Measurements from ENCODE around the gene RXRA. TPM values are rescaled to one million over a fixed set of nuclear protein-coding genes. Genes with fewer than 3 reads are reported as not detected.

Gene RXRA
- polyA plus RNA-seq, 1 of the 3 experiments (the other 2 are of a cell fraction), result 7.6 TPM

GRCh38 chr9:134350416-134350994 is 24.2 kb downstream of the RXRA start:
- Histone ChIP-seq H3K79me2 (ENCODE audit: insufficient read depth) (peaks cover 25% of the 10 kb centered on the region), H3K4me1 (ENCODE audit: control insufficient read depth in 1 of 2, insufficient read depth in 2 of 2, low read depth in 1 of 2, low read length in 1 of 2) (peaks cover 0 to 91% of the 10 kb centered on the region in 2 experiments; a peak in 1 of 4 replicates), H3K9me3 (no peaks in the 10 kb centered on the region), H2AFZ (ENCODE audit: low read depth) (no peak overlapping the region), H3K4me3 (ENCODE audit: low read depth in 2 of 2, low read length in 1 of 2) (no peak overlapping the region; a peak in 1 of 4 replicates), H3K9ac (no peak overlapping the region), H3K27me3 (ENCODE audit: insufficient read depth) (no peaks in the 10 kb centered on the region), H3F3A (replicated peaks; ENCODE audit: insufficient read depth) (no peaks in the 10 kb centered on the region), H3K36me3 (replicated peaks in 1 of 2; ENCODE audit: control insufficient read depth in 1 of 2, insufficient read depth in 2 of 2, low read length in 1 of 2) (no peaks in the 10 kb centered on the region), H3K27ac (ENCODE audit: low read depth in 2 of 2, low read length in 1 of 2) (peak overlapping the region in 1 of 2 experiments; percentile 94; a peak in 2 of 4 replicates), H3K9me2 (no peaks in the 10 kb centered on the region), H4K20me1 (ENCODE audit: insufficient read depth) (peaks cover 97% of the 10 kb centered on the region), H3K4me2 (no peak overlapping the region)
- TF ChIP-seq GABPA (IDR thresholded peaks at IDR 0.05; ENCODE audit: low read depth), result no peak
- no peak for TF ChIP-seq RAD21 (IDR thresholded peaks at IDR 0.05; ENCODE audit: low read length)
- no peak for TF ChIP-seq POLR2AphosphoS5 (IDR thresholded peaks at IDR 0.05; ENCODE audit: low read depth, low read length)
- no peak for TF ChIP-seq CTCF (IDR thresholded peaks at IDR 0.05)
- TF ChIP-seq GATA2 (CRISPR knock-in tag; IDR thresholded peaks at IDR 0.05), result no peak
- no peak for TF ChIP-seq NFIC (IDR thresholded peaks at IDR 0.05; ENCODE audit: borderline replicate concordance)
- no peak for TF ChIP-seq JUND (IDR thresholded peaks at IDR 0.05)
- no peak for TF ChIP-seq FOSL2 (IDR thresholded peaks at IDR 0.05; ENCODE audit: borderline replicate concordance, low read depth)
- no peak for TF ChIP-seq PBX3 (IDR thresholded peaks at IDR 0.05)
- no peak for TF ChIP-seq CHD2 (IDR thresholded peaks at IDR 0.05; ENCODE audit: low read length, partially characterized antibody)
- no peak for TF ChIP-seq ELF1 (IDR thresholded peaks at IDR 0.05)
- no peak for TF ChIP-seq TCF12 (IDR thresholded peaks at IDR 0.05)
- TF ChIP-seq SMC3 (IDR thresholded peaks at IDR 0.05; ENCODE audit: low read depth, low read length), result no peak
- peak; percentile 70 for DNase-seq
- WGBS (ENCODE audit: low lambda C conversion rate), result 92% methylated on average over 2 of the region's 20 CpGs
- POLR2A ChIA-PET, result interaction anchor here (1.1 to 2.5 kb wide), 5 partner anchors 11 to 23 kb away, joined by 4 to 11 read pairs (median 7); no protein-coding TSS in a partner anchor
- CTCF ChIA-PET, result interaction anchor here (1.1 to 4.5 kb wide), 8 partner anchors 9 to 180 kb away, joined by 3 to 23 read pairs (median 6); no protein-coding TSS in a partner anchor

GRCh38 chr9:134351606-134352176 is 25.4 kb downstream of the RXRA start:
- no peak overlapping the region for H3K27ac ChIP-seq (ENCODE audit: low read depth in 2 of 2, low read length in 1 of 2)
- H3K79me2 ChIP-seq (ENCODE audit: insufficient read depth), result peaks cover 24% of the 10 kb centered on the region
- H3K9ac ChIP-seq, result no peak overlapping the region
- H3K36me3 ChIP-seq (replicated peaks in 1 of 2; ENCODE audit: control insufficient read depth in 1 of 2, insufficient read depth in 2 of 2, low read length in 1 of 2), result no peaks in the 10 kb centered on the region
- no peak overlapping the region for H3K4me3 ChIP-seq (ENCODE audit: low read depth in 2 of 2, low read length in 1 of 2)
- H3K9me2 ChIP-seq, result no peaks in the 10 kb centered on the region
- peaks cover 0 to 93% of the 10 kb centered on the region in 2 experiments; a peak in 1 of 4 replicates for H3K4me1 ChIP-seq (ENCODE audit: control insufficient read depth in 1 of 2, insufficient read depth in 2 of 2, low read depth in 1 of 2, low read length in 1 of 2)
- no peak overlapping the region for H3K4me2 ChIP-seq
- TF ChIP-seq USF1 (IDR thresholded peaks at IDR 0.05; ENCODE audit: borderline replicate concordance, low read depth) (no peak), RXRA (IDR thresholded peaks at IDR 0.05; ENCODE audit: borderline replicate concordance, low read depth) (no peak), REST (IDR thresholded peaks at IDR 0.05; ENCODE audit: low read depth, low read length) (no peak)
- DNase-seq, result no peak
- H3K9me3 ChIP-seq, result no peaks in the 10 kb centered on the region
- H3K27me3 ChIP-seq (ENCODE audit: insufficient read depth), result no peaks in the 10 kb centered on the region
- no peak overlapping the region for H2AFZ ChIP-seq (ENCODE audit: low read depth)
- ChIA-PET POLR2A (no interaction called here), CTCF (interaction anchor here (1.2 to 4.5 kb wide), 4 partner anchors 8 to 180 kb away, joined by 5 to 23 read pairs (median 7); no protein-coding TSS in a partner anchor)
- H3F3A ChIP-seq (replicated peaks; ENCODE audit: insufficient read depth), result no peaks in the 10 kb centered on the region
- H4K20me1 ChIP-seq (ENCODE audit: insufficient read depth), result peaks cover 97% of the 10 kb centered on the region
- WGBS (ENCODE audit: low lambda C conversion rate), result 97% methylated on average over 29 of the region's 29 CpGs
